ENCODE measurements around the gene ABHD17B.
A peak's percentile ranks its signal among the peaks of the same experiment; 100 is the strongest.
"Not testable (repeated sequence)": the region's sequence is repeated elsewhere in the genome, so short reads cannot be mapped to it uniquely, and the experiment has no call there.

Gene ABHD17B

DNA sequence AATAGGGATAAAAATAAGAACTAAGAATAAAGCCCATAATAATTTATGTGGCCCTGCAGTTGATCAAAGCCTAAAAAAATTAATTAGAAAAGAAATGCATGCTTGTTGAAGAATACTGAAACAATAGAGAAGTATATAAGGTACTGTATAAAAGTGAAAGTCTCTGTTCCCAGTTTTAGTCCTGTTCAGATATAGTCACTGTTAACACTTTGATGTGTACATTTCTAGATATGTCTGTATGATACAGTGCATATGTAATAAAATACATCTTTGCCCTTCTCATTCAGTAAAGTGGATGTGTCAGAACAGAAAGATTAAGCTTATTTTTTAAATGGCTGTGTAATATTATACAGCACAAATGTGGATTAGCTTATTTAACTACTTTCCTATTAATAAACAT lies 4.5 kb upstream of the ABHD17B start:
- no peak for DNase-seq (ENCODE audit: low spot score)

DNA sequence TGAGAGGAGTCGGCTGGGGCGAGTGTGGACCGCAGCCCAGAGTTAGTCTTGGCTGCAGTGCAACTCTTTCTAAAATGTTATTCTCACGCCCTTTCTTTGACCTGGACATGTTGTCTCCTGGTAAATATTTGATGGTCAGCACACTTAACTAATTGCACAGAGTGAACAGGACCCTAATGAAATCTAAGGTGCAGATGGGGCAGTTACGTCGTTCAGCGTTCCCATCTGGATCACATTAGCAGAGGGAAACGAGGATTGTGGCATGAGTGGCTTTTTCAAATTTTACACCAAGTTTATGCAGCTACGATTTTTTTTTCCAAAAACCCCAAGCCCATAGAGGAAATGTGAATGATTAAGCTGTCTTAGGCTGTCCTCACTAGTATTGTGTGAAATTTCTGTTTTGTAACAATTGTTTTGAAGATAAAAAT lies 929 bp upstream of the ABHD17B start:
- no peak for DNase-seq (ENCODE audit: low spot score)

DNA sequence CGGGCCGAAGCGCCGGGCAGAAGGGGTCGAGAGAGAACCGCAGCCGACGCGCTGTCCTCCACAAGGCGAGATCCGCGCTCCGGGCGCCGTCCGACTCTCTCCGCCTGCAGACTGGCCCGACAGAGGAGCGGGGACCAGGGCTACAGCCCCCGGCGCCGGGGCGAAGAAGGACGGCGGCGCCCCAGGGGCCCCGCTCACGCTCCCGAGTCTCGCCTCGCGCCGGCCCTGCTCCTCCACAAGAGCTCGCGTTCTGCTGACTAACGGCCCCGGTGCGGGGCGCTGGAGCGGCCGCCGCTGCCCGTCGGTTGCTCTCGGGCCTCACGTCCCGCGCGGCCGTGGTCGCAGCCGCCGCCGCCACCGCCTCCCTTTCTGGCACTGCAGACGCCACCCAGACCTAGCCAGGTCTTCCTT lies 338 bp downstream of the ABHD17B start:
- no peak for DNase-seq (ENCODE audit: low spot score)

DNA sequence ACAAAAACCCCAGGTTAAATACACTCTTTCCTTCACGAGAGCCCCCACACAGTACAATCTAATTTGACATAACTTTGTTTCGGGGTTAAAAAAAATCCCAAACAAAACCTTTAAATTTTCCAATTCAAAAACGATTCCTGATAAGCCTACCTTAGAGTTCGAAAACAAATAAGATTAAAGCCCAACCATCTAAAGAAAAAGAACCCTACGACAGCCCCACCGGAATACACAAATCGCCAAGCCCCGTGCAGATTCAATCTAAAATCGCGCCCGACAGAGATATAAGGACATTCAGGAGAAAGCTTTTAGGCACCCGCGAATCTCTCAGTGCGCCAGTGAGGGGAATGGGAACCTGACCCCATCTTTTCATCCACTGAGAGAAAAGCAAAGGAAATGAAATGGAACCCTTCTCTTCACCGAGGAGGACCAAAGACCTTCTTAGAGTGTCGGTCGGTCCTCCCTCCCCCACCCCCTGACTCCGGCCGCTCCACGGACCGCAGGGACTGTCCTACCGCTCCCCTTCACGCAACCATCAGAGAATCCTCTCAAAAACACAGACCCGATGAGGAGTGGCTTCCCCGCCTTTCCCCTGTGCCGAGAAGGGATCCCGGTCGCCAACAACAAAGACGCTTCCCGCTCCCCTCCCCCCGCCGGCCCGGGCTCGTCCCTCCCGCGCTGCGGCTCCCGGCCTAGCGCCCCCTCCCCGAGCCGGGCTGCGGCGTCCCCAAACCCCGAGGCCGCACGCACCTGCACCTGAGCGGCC lies 925 bp downstream of the ABHD17B start:
- peak; percentile 1 for DNase-seq (ENCODE audit: low spot score)

DNA sequence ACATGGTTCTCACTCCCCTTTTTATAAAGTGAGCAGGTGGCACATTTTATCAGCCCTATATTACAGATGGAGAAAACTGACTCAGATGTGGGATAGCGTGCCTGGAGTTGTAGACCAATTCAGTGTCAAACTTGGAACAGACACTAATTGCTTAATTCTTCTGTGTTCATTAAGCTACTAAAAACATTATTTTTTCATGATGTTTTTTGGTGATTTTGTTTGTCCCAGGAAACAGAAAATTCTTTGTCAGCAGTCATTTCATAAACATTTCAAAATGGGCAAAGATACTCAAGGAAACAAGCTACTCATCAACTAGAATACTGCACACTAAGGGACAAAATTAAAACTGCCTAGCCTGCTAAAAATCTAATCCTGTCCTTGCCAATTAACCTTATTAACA lies 2.2 kb downstream of the ABHD17B start:
- DNase-seq (ENCODE audit: low spot score) = no peak

DNA sequence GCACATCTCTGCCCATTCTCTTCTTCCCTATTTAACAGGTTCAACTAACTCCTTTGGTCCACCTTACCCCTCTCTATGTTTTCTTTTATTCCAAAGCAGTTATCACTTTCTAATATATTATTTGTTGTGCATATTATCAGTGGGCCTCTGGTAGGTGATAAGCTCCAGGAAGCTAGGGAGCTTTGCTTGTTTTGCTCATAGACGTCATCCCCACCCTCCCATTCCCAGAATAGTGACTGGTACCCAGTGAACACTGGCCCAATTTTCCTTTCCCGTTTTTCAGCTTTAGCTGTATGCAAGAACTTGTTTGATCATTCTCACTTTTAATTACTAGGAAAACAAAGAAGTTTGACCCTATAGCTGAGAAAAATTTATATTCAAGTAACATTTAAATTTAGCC lies 6.9 kb downstream of the ABHD17B start:
- DNase-seq (ENCODE audit: low spot score) = no peak

DNA sequence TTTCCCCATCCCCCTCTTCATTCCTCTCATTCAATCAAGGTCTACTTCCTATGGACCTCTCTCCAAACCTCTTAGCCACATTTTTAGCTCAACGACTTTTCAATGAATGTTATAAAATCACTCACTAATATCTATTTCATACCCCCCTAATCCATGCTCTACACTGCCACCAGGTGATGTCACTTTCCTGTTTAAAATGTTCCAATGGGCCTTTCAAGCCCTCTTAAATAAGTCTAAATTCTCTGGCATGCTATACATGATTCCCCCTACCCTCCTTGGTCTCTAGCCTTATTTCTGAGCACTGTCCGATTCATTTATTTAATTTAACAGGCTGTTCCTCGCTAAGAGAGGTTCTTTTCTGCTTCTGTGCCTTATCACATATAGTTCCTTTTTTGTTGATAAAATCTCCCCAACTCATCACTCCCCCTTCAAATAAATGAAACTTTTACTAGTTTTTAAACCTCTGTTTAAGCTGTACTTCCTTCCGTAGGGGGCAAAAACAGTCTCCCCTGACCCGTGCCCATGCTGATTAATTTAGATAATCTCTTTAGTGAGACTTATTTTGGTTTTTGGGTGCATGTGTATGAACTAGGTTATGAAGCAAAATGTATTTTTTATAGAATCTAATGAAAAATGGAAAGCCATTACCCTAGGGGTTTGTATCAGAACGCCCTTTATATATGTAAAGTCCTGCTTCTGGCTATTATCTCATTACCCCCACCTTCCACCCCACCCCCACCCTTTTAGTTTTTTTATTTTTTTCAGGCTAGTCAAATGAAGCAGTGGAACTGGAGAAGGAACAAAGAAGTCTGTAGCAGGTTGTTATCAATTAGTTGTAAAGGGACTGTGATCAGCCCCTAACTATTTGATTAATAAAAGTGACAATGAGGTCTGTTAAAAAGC lies 9.0 kb downstream of the ABHD17B start:
- DNase-seq (ENCODE audit: low spot score) = no peak

DNA sequence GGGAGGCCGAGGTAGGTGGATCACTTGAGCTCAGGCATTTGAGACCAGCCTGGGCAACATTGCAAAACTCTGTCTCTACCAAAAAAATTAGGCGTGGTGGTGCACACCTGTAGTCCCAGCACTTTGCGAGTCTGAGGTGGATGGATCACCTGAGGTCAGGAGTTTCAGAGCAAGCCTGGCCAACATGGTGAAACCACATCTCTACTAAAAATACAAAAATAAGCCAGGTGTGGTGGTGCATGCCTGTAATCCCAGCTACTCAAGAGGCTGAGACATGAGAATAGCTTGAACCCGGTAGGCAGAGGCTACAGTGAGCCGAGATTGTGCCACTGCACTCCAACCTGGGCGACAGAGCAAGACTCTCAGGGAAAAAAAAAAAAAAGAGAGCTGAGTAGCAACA lies 12.2 kb downstream of the ABHD17B start:
- not testable (repeated sequence) for DNase-seq (ENCODE audit: low spot score)

DNA sequence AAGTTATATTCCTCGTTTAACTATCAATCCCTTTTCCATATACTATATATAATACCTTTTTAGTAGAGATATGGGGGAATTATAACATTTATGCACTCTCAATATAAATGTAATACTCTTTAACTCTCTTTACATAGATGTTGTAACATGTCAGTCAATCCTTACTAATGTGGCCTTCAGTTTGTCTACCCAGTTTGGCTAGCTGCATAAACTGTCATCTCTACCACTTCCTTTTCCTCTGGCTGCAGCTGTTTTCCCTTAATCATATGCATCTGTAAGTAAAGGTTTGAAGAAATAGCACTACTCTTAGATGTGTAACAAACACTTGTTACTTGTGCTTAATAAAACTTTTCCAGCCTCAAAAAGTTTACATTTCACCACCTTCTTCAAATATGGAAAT lies 13.4 kb downstream of the ABHD17B start:
- peak; percentile 46 for DNase-seq (ENCODE audit: low spot score)

DNA sequence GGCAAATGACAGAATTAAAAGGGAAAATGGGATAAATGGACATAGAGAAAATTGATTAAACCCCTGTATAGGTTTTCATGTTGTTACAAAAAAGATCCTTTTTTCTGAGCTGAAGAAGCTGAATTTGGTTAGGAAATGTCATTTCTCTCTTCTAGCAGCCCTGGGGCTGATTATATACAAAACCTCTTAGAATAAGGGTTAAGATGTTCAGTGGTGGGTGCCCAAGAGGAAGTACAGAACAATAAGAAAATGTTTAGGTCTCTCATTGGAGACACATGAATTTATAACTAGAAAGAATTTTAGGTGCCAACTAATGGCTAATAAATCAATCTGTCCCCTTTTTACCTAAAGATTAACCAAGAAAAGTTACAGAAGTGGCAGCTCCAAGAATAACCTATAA lies 14.2 kb downstream of the ABHD17B start:
- DNase-seq (ENCODE audit: low spot score) = no peak

DNA sequence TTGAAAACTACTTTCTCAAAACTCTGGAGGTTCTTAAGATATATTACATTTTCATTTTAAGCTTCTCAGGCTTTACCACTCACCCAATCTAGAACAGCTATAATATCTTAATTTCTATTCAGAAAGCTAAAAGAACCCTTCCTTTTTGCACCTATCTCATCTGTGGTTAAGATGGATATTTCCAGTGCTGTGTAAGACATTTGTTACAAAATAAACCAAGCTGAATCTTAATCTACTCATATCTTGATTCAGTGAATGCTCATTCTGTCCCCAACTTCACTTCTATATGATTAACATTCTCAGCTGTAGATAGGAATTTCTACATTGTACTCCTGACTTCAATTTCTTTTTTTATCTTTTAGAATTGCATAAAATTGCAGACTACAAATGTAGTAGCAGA lies 15.0 kb downstream of the ABHD17B start:
- DNase-seq (ENCODE audit: low spot score) = no peak

DNA sequence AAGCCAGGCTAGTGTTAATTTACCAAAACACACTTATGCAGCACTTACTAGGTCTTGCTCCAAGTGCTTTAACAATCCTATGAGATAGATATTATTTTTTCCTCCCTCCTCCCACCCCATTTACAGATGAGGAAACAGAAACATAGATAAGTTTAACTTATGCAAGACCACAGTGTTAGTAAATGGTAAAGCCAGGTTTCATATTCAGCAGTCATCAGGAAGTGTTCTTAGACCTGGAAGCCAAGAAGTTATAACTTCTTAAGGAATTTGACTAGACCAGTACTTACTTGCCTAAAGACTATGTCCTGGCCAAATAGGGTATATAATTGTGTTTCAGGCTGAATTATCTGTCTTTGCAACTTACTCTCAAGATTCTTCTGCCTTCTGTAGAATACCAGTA lies 15.9 kb downstream of the ABHD17B start:
- DNase-seq (ENCODE audit: low spot score) = no peak

DNA sequence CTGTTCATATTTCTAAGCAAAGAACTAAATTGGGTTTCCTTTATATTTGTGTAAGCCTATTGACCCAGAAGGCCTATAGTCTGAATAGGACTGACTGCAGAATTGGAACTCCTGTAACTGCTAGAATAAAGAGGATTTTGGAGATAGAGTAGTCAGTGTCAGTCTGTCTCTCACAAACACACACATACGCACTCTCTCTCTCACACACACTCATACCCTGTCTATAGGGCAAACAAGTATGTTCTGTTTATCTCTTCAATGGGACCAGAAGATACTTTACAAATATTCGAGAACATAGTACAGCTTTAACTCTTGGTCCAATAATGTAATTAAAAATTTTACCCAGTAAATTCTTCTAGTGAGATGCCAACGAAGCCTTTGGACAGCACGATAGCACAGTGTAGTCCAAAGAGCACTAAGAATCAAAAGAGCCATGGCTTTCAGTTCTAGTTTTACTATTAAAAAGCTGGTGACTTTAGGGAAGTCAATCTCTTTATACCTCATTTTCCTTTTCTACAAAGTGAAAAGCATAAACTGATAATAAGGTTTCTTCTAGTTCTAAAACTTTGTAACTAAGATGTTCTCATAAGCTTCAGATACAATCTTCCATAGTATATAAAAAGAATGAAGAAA lies 19.3 kb downstream of the ABHD17B start:
- DNase-seq (ENCODE audit: low spot score) = no peak

DNA sequence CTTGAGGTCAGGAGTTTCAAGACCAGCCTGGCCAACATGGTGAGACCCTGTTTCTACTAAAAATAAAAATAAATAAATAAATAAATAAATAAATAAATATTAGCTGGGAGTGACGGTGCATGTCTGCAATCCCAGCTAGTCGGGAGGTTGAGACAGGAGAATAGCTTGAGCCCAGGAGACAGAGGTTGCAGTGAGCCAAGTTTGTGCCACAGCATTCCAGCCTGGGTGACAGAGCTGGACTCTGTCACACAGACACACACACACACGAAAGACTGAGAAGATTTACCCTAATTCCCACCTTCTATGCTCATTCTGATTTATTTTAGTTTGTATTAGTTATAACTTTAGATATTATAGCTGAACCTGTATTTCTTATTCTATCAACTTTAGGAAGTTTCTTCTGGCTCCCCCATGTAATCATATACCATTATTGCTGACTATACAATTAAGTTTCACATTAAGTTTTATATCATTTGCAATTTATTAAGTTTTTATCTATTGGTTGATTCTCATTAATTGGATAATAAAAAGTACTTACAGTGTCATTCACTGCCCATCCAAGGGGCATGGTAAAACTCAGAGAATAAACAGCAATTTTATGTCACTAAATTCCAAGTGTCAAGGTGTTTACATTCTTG lies 20.8 kb downstream of the ABHD17B start:
- DNase-seq (ENCODE audit: low spot score) = no peak

DNA sequence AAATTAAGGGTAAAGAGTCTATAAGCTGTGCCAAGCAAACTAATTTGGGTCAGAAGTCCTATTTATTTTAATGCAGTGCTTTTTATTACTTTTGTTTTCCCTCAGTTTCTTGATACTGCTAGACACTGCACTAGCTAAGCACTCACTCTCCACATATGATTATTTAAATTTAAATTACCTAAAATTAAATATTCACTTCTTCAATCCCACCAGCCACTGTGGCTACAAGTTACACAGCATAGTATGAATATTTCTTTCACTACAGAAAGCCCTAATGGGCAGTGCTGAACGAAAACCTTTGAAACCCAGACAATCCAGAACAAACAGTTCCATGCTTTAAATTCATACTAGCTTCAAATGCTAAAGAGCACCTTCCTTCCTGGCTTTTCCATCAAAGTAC lies 23.6 kb downstream of the ABHD17B start:
- DNase-seq (ENCODE audit: low spot score) = no peak

DNA sequence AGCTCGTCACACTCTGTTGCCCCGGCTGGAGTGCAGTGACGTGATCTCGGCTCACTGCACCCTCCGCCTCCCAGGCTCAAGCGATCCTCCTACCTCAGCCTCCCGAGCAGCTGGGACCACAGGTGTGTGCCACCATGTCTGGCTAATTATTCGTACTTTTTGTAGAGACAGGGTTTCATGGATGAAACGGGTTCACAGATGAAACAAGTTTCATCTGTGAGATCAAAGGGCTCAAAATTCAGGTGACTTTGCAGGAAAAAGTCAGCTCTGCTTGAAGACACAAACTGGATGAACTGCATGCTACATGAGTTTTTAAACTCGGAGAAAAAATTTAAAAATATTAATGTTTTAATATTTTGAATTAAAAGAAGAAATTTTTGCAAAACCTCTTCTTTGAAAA lies 24.5 kb downstream of the ABHD17B start:
- no peak for DNase-seq (ENCODE audit: low spot score)

DNA sequence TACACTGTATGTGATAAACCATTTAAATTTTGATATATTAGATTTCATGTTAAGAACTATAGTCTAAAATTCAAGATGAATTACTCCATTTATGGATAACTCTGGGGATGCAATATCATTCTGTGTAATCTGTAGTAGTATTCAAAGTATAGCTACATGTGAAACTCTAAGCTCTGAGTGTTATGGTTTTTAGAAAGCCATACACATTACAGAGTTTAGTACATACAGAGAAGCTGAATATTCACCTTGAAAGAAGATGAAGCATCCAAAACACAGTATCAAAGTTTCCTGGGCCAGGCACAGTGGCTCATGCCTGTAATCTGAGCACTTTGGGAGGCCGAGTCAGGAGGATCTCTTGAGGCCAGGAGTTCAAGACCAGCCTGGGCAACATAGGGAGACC lies 25.0 kb downstream of the ABHD17B start:
- DNase-seq (ENCODE audit: low spot score) = no peak

DNA sequence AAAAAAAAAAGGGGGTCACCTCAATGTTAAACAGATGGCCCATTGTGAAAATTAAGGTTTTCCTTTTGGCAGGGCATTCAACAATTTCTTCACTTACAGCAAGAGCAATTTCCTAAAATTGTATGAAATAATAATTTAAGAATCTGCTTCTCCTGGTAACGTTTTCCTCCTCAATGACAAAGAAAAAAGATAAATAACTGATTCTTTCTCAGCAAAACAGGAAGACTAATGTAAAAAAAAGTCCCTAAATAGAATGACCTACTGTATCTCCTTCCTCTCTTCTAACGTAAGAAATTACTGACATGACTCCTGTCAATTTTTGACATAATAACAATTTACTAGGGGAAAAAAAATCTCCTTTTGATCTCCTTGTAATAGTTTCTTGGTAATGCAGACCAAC lies 25.5 kb downstream of the ABHD17B start:
- DNase-seq (ENCODE audit: low spot score) = no peak

DNA sequence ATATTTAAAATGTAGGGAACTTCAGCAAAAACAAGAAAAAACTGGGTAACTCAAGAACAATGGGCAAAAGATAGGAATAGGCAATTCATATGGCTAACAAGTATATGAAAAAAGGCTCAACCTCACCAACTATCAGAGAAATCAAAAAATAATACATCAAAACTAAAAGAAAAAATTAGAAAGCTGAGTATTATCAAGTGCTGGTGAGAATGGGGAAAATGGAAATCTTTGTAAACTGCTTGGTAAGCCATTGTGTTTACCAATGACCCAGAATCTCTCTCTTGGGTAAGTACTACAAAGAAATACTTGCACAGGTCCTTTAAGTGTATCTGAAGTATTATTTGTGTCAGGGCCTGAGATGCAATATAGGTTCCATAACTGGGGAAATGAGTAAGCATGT lies 27.0 kb downstream of the ABHD17B start:
- no peak for DNase-seq (ENCODE audit: low spot score)

DNA sequence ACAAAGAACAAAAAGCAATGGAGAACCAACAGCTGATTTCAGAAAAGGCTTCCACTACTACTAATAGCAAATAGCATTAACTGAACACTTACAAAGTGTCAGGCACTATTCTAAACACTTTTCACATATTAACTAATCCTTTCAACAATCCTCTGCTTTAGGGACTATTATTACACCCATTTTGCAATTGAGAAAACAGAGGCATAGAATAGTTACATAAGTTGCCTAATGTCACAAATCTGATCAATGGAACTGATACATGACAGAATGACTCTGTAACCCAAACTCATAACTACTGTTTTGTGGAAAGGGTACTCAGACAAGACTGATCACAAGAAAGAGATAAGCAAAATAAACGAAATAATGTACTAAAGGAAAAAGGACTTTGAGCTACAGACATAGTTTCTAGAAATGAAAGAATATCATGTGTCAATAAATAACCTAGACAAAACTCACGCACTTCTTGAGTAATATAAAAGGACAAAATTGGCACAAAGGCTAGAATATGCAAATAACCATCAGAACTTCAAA lies 31.3 kb downstream of the ABHD17B start:
- no peak for DNase-seq (ENCODE audit: low spot score)

DNA sequence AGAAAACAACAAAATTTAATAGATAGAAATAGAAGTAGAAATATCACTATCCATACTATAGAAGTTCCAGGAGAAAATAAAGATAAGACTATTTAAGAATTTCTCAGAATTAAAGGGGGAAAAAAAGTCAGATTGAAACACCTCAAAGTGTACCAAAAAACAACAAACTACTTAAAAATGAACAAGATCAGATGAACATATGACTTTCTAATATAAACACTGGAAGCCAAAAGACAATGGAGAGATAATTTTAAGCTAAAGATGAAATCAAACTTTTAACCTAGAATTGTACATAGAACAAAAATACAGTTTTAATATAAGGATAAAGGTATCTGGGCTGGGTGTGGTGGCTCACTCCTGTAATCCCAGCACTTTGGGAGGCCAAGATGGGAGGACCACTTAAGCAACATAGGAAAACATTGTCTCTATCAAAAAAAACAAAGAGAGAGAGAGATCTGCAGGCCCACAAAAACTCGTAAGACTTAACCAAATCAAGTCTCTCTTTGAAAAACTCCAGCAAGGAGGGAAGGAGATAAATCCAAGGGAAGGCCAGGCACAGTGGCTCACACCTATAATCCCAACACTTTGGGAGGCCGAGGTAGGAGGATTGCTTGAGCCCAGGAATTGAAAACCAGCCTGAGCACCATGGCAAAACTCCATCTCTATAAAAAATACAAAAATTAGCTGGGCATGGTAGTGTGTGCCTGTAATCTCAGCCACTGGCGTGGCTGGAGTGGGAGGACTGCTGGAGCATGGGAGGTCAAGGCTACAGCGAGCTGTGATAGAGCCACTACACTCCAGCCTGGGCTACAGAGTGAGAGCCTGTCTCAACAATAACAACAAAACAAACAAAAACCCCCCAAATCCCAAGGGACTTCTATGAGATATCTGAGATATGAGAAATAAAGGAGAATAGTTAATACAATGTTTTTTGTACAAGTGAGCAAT lies 32.4 kb downstream of the ABHD17B start:
- DNase-seq (ENCODE audit: low spot score) = no peak

All from CD4-positive, alpha-beta T cell treated with Interleukin-6 at 100 ng/mL for 8 hours (primary cell).